Ishikawa (cell line): ENCODE measurements around the gene WDR43.

Experiments used
- CEBPB ChIP-seq: IDR thresholded peaks from 2 replicates; pipeline ENCODE4 v1.6.1; 2012
- CREB1 ChIP-seq: IDR thresholded peaks from 2 replicates; pipeline ENCODE4 v1.6.1; 2012; ENCODE audit warnings: low read depth
- EGR1 ChIP-seq: IDR thresholded peaks from 2 replicates; pipeline ENCODE4 v1.6.1; 2012
- EP300 ChIP-seq: IDR thresholded peaks from 2 replicates; pipeline ENCODE4 v1.6.1; 2012; ENCODE audit warnings: borderline replicate concordance
- FOXM1 ChIP-seq: IDR thresholded peaks from 2 replicates; pipeline ENCODE4 v1.6.1; 2012; ENCODE audit warnings: low read depth, borderline replicate concordance
- NFIC ChIP-seq: IDR thresholded peaks from 2 replicates; pipeline ENCODE4 v1.6.1; 2012
- RAD21 ChIP-seq: IDR thresholded peaks from 2 replicates; pipeline ENCODE4 v1.6.1; 2012; ENCODE audit warnings: low read depth
- TAF1 ChIP-seq: IDR thresholded peaks from 2 replicates; pipeline ENCODE4 v1.6.1; 2012; ENCODE audit warnings: low read depth, mild to moderate bottlenecking
- TCF12 ChIP-seq: IDR thresholded peaks from 2 replicates; pipeline ENCODE4 v1.6.1; 2012; ENCODE audit warnings: low read depth
- TEAD4 ChIP-seq: IDR thresholded peaks from 2 replicates; pipeline ENCODE4 v1.6.1; 2012
- USF1 ChIP-seq: IDR thresholded peaks from 2 replicates; pipeline ENCODE4 v1.6.1; 2012
- YY1 ChIP-seq: IDR thresholded peaks from 2 replicates; pipeline ENCODE4 v1.6.1; 2012; ENCODE audit warnings: low read depth
- ZBTB7A ChIP-seq: IDR thresholded peaks from 2 replicates; pipeline ENCODE4 v1.6.1; 2012; ENCODE audit warnings: low read depth
- TF ChIP-seq, protein P1 (sequence below): IDR thresholded peaks from 2 replicates; pipeline ENCODE4 v1.6.1; 2012
- TF ChIP-seq, protein P2 (sequence below): IDR thresholded peaks from 2 replicates; pipeline ENCODE4 v1.6.1; 2012; ENCODE audit warnings: low read depth, mild to moderate bottlenecking

Gene WDR43

DNA sequence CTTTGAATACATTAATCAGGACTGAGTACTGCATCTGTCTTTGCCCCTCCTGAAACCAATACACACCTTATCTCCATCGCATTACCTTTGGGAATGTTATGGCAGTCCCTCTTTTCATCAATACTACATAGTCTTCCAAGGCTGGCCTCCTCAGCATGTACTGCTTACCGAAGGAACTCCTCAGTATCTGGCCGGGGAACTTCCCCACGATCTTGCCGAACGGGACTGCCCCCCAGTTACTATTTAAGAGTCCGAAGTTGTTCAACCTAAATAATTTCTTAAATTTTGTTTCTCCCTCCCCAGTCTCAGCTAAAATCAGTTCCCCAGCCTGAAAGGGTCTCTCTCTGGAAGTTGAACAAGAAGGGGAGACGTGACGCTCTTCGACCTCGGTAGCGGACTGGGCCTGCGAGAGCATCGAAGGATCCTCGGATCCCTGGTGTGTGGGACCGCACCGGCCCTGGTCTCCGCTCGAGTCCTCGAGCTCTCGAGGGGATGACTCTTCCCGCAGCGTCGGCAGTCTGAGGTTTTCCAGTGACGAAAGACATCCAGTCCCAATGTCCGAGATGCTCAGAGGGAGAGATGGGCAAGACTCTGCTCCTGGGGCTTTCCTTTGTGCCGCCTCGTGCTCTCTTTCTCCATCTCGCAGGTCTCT is 24.8 kb upstream of the WDR43 start:
- no peak for TF ChIP-seq TAF1
- TF ChIP-seq TCF12: no peak
- no peak for TF ChIP-seq FOXM1
- TF ChIP-seq EP300: no peak
- no peak for TF ChIP-seq YY1
- TF ChIP-seq NFIC: no peak
- no peak for TF ChIP-seq ZBTB7A
- TF ChIP-seq, protein P1, sequence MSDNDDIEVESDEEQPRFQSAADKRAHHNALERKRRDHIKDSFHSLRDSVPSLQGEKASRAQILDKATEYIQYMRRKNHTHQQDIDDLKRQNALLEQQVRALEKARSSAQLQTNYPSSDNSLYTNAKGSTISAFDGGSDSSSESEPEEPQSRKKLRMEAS: no peak

DNA sequence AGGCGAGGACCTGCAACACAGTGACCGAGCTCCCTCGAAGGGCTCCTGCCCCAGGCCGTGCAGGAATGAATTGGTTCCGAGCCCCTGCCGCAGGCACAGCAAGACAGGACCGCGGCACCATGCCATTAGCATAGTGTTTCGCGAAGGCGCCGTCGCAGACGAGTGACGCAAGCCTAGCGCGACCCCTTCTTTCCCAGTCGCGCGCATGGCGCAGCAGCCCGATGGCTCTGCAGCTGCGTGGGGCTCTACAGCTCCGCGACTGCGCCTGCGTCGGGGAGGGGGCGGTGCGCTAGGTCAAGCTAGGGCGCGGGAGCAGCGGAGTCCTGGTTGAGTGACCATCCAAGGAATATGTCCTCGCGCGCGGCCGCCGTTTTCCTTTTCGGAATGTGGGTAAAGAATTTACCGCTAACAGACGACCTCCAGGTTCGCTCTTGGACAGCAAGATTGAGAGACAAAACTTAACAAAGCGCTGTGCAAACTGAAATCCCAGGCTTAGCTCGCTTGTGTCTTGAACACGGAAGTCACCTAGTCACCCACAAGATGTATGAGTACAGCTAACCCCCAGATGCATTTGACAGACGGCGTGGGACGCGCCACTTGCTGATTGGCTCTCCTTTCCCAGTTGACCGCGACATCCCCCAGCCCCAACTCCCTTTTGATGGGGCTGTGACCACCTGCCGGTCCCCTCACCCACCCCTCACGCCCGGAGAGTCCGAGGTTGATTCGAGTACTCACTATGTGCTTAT is 24.1 kb upstream of the WDR43 start, which contains the start of gene TRMT61B:
Gene TRMT61B, minus strand, starts transcription at position 164 of the 746 bp plus-strand sequence. Its CDS starts 32 bp downstream, at position 132.
- peak; percentile 62 for TF ChIP-seq TCF12
- no peak for TF ChIP-seq NFIC
- peak; percentile 15; the same call in 1 of the 2 replicates for TF ChIP-seq EGR1
- TF ChIP-seq EP300: no peak
- TF ChIP-seq YY1: peak; percentile 88
- TF ChIP-seq TEAD4: 0 out of 2 replicates have a peak, but pooled peaks have one; percentile 14
- peak; percentile 10; the same call in 1 of the 2 replicates for TF ChIP-seq CEBPB
- peak; percentile 89 for TF ChIP-seq TAF1
- TF ChIP-seq, protein P1: peak; percentile 97
- peak; percentile 98 for TF ChIP-seq CREB1

- TF ChIP-seq TEAD4: no peak
- no peak for TF ChIP-seq EGR1
- TF ChIP-seq, protein P2, sequence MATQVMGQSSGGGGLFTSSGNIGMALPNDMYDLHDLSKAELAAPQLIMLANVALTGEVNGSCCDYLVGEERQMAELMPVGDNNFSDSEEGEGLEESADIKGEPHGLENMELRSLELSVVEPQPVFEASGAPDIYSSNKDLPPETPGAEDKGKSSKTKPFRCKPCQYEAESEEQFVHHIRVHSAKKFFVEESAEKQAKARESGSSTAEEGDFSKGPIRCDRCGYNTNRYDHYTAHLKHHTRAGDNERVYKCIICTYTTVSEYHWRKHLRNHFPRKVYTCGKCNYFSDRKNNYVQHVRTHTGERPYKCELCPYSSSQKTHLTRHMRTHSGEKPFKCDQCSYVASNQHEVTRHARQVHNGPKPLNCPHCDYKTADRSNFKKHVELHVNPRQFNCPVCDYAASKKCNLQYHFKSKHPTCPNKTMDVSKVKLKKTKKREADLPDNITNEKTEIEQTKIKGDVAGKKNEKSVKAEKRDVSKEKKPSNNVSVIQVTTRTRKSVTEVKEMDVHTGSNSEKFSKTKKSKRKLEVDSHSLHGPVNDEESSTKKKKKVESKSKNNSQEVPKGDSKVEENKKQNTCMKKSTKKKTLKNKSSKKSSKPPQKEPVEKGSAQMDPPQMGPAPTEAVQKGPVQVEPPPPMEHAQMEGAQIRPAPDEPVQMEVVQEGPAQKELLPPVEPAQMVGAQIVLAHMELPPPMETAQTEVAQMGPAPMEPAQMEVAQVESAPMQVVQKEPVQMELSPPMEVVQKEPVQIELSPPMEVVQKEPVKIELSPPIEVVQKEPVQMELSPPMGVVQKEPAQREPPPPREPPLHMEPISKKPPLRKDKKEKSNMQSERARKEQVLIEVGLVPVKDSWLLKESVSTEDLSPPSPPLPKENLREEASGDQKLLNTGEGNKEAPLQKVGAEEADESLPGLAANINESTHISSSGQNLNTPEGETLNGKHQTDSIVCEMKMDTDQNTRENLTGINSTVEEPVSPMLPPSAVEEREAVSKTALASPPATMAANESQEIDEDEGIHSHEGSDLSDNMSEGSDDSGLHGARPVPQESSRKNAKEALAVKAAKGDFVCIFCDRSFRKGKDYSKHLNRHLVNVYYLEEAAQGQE: no peak
- TF ChIP-seq EP300: no peak
- TF ChIP-seq, protein P1: no peak
- no peak for TF ChIP-seq NFIC
Observed at GRCh38 chr2:28871620-28872019, 22.8 kb upstream of the WDR43 start.

DNA sequence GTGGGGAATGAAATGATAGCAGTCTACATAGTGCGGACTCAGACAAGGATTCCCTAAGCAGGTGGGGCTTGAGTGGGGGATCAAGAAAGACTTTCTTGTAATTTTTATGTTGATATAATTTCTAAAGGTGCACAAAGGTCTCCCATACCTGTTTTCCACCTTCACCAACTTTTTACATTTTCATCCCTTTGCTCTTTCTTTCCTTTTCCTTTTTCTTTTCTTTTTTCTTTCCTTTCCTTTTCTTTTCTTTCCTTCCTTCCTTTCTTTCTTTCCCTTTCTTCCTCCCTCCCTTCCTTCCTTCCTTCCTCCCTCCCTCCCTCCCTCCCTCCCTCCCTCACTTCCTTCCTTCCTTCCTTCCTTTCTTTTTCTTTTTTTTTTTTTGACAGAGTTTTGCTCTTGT is 14.3 kb upstream of the WDR43 start:
- TF ChIP-seq TEAD4 (no peak), TCF12 (no peak), NFIC (no peak), ZBTB7A (no peak), RAD21 (no peak), EP300 (no peak), USF1 (no peak), YY1 (no peak), TAF1 (no peak), CREB1 (no peak), CEBPB (no peak)
- TF ChIP-seq, protein P2: no peak

- TF ChIP-seq TEAD4 (no peak), EGR1 (no peak), NFIC (no peak), CEBPB (no peak), CREB1 (no peak), USF1 (no peak), TAF1 (no peak), TCF12 (no peak), EP300 (no peak), ZBTB7A (no peak)
- TF ChIP-seq, protein P2: no peak
- TF ChIP-seq, protein P1: no peak
Observed at GRCh38 chr2:28893488-28893887, 979 bp upstream of the WDR43 start.
